Left colon (tissue), 2 donors: ENCODE data around the gene PAOX. TPM values are rescaled to one million over a fixed set of nuclear protein-coding genes. Genes with fewer than 3 reads are reported as not detected.

Experiments used
- ATAC-seq: fragments of 200-7000 bp; cut with Tn5 transposase; one replicate; pipeline ENCODE4 v1.9.1; 2020; ENCODE audit warnings: mild to moderate bottlenecking, moderate library complexity
- DNase-seq, 2 donors: peaks; one replicate each; pipeline ENCODE4 v3.0.0-alpha.2; 2020
- intact Hi-C, 2 donors: fragments of 100-400 bp; cut with DNase I in 1 of 2; cut with micrococcal nuclease in 1 of 2; formaldehyde crosslinking; loops; one replicate each; pipeline versions ENCODE4 v1.11.2 to v1.14.0; 2022; cut with DNase I, micrococcal nuclease
- long read RNA-seq: library from polyadenylated mRNA; unstranded; transcript quantifications from one replicate; pipeline ENCODE4 v2.0.0, GENCODE V29; 2021
- total RNA-seq, 2 donors: library from RNA; stranded (reverse); fragmentation: NEBNext Ultra II Directional; extraction: Animal tissue kit (Norgen Biotek cat#: 25700); gene quantifications; one replicate each; pipeline ENCODE4 v1.2.1, GENCODE V29; 2021
- donor health status: DM: no; HTN: no; CAD: no.
- donor health status: DM: yes; HTN: yes; CAD: no.

The PAOX gene
- 10 to 100 TPM in 1 of 2 donors, 1 to 10 TPM in 1; 9.3 to 10.5 TPM for total RNA-seq
- long read RNA-seq, transcript PAOX-201 (7 exons, 1,858 nt) = major isoform, 10 of 16 reads
- long read RNA-seq, partial matches to known transcripts = 1 of 16 reads
- long read RNA-seq, other reads (novel, unspliced or antisense) = 4 of 16 reads

DNA sequence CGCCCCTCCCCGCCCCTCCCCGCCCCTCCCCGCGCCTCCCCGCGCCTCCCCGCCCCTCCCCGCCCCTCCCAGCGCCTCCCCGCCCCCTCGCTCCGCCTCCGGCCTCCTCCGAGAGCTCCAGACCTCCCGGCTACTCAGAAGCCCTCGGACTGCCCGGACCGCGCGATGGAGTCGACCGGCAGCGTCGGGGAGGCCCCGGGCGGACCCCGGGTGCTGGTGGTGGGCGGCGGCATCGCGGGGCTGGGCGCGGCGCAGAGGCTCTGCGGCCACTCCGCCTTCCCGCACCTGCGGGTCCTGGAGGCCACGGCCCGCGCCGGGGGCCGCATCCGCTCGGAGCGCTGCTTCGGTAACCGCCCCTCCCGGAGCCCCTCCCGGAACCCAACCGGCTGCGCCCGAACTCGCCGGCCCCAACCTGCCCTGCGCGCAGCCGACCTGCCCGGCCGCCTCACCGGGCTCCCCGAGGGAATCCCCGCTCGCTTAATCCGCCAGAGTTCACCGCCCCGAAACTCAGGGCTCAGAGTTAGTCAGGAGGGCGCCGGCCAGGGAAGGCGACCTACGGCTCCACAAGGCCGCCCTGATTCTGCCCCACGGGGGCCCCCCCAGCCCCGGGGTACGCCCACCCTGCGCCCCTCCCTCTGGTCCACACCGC lies at the start of gene PAOX:
Gene PAOX, plus strand, starts transcription at position 111 of the 649 bp plus-strand sequence. Its CDS starts 55 bp downstream, at position 166.
- ATAC-seq (peak; percentile 52), DNase-seq (peak; percentile 72 to 81)
- intact Hi-C loops = no loop called here

GRCh38 chr10:133329491-133330202 lies 49.4 kb upstream of the PAOX start:
- DNase-seq (peak; percentile 69 to 93), ATAC-seq (peak; percentile 85)
- intact Hi-C loops = loop anchor here in 1 of 2 donors (5.0 kb wide), 1 partner anchor 278 kb away; no protein-coding TSS in a partner anchor

GRCh38 chr10:133332936-133333699 lies 45.9 kb upstream of the PAOX start:
- intact Hi-C loops = no loop called here
- DNase-seq (no peak), ATAC-seq (no peak)

GRCh38 chr10:133334503-133335245 lies 44.4 kb upstream of the PAOX start:
- intact Hi-C loops = no loop called here
- peak; percentile 46 for ATAC-seq
- no peak for DNase-seq

DNA sequence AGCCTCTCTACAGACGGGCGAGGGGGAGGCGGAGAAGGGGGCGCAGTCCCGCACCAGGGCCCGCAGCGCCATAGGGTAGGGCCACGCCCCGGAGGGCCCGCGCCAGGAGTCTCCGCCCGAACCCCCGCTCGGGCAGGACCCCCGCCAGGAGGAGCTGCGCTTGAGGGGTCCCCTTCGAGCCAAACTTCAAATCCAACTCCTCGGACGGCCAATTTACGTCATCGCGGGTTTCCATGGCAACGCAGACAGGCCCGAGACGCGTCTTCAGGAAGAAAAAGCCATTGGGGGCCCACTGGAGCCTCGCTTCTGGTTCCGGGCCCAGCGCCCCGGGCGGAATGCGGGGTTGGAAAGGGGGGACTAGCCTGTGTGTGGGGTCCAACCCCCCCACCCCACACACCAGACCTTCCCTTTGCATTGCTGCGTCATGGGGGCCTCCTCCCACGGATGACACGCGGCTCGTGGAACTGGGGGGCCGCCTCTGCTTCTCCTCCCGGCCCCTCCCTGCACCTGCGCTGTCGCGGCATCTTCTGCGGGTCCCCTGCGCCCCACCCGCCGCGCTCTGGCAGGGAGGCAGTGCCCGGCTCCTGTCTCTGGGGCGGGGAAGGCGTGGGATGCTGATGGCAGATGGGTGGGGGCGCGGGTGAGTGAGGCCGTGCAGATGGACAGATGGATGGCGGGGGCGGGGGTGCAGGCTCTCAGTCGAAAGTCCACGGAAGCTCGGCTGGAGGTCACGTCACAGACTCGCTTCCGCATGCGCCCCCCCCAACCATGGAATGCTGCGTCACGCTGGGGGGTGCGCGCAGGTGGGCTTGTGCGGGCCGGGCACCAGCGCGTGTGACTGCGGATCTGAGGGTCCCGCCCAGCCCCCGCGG lies 43.6 kb upstream of the PAOX start:
- DNase-seq (peak in 1 of 2 donors; percentile 72), ATAC-seq (peak; percentile 49)
- intact Hi-C loops = no loop called here

GRCh38 chr10:133336118-133336576 lies 42.9 kb upstream of the PAOX start:
- intact Hi-C loops = no loop called here
- DNase-seq = no peak
- peak; percentile 4 for ATAC-seq

DNA sequence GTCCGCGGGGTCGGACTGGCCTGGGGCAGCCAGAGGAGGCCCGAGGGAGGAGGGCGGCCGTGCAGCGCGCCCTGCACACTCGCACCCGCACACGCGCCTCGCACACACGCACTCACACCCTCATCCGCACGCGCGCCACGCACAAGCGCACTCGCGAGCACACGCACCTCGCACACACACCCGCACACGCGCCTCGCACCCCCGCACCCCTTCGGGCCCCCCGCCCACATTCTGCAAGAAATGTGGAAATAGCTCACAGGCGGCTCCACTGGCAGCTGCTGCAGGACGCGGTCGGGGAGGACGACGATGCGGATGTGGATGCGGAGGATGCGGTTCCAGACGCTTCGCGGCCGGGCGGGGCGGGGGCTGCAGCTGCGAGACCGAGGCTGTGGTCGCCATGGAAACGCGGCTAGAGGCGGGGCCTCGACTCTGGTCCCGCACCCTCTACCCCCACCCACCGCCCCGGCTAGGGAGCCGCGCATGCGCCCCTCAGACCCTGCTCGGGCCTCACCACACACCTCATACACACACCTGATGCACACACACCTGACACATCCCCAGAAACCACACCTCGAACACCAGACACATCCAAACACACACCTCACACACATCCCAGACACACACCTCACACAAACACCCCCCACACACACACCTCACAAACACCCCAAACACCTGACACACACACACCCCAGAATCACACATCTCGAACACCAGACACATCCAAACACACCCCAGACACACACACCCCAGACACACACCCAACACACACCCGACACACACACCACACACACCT lies 42.3 kb upstream of the PAOX start, which contains the start of gene CALY:
Gene CALY, minus strand, starts transcription at position 320 of the 793 bp plus-strand sequence. CDS start 7,907 bp downstream, outside the sequence.
- DNase-seq (peak in 1 of 2 donors; percentile 73), ATAC-seq (peak; percentile 31)
- intact Hi-C loops = no loop called here

DNA sequence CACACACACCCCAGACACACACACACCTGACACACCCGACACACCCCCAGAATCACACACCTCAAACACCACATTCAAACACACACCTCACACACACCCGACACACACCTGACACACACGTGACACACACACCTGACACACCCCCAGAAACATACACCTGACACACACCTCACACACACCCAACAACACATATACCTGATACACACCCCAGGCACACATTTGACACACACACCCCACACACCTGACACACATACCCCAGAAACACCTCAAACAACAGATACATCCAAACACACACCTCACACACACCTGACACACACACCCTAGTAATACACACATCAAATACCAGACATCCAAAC lies 41.7 kb upstream of the PAOX start:
- DNase-seq (no peak), ATAC-seq (no peak)
- intact Hi-C loops = no loop called here

DNA sequence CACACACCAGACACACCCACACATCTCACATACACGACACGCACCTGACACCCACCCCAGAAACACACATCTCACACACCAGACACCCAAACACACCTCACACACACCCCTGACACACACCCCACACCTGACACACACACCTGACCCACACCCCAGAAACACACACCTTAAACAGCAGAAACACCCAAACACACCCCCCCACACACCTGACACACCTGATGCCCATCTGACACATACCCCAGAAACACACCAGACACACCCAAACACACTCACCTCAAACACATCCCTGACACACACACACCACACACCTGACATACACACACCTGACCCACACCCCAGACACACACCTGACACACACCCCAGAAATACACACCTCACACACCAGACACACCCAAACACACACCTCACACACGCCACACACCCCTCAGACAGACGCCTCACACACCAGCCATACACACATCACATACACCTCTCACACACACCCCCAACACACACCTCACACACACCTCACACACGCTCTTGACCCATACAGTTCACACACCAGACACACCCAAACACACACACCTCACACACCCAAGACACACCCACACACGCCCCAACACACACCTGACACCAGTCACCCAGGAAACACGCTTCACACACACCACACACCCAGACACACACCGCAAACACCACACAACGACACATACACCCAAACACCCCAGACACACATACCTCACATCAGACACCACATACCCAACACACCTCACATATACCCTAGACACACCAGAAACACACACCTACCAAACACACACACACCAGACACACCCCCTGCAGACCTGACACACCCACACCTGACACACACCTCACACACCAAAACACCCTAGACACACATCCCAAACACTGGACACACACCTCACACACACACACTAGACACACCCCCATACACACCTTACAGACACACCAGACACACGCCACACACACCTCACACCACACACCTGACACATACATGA lies 40.7 kb upstream of the PAOX start:
- ATAC-seq = no peak
- intact Hi-C loops = no loop called here

DNA sequence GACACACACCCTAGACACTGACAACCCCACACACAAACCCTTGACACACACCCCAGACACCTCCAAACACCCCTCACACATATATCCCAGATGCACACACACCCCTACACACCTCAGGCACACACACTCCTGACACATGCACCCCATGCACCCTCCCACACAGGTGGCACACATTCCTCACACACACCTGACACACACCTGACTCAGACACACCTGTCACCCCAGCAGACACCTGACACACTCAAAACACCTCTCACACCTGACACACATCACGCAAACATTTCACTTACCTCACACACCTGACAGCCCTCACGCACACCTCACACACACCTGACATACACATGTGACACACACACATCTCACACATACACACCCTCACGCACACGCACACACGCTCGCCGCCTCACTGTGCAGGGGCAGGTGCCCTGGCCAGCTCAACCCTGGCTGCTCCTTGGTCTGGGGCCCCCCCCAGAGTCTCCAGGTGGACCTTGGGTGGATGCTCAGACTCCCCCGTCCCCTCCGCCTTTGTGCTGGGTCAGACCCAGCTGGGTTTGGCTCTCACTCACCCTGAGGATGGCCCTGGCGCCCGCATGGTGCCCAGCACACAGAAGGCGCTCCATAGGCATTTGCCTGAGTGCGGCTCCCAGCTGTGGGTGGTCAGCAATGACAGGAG lies 39.2 kb upstream of the PAOX start:
- no peak for ATAC-seq
- intact Hi-C loops = no loop called here
- no peak for DNase-seq

More for the DNA sequence above, 40.7 kb upstream of the PAOX start:
- no peak for DNase-seq

- ATAC-seq = no peak
- no peak for DNase-seq
- intact Hi-C loops = no loop called here
Measured at GRCh38 chr10:133341983-133342382, 37.1 kb upstream of the PAOX start.

DNA sequence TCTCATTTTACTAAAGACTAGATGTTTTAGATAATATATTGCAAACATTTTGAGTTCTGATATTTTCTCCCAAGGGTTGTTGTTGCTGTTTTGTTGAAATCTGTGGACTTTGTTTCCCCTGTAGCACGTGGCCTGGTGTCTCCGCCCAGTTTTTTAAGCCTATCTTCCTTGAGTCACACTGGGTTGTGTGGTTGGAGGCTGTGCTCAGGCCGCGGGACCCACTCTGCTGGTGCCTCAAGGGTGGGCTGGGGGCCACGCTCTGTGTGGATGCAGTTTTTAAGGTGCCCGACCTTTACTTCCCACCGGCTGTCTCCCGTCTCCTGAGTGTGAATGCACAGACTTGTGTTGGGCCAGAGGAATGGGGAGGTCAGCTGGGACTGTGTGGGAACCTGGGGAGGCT lies 36.1 kb upstream of the PAOX start:
- DNase-seq (no peak), ATAC-seq (no peak)
- intact Hi-C loops = no loop called here

DNA sequence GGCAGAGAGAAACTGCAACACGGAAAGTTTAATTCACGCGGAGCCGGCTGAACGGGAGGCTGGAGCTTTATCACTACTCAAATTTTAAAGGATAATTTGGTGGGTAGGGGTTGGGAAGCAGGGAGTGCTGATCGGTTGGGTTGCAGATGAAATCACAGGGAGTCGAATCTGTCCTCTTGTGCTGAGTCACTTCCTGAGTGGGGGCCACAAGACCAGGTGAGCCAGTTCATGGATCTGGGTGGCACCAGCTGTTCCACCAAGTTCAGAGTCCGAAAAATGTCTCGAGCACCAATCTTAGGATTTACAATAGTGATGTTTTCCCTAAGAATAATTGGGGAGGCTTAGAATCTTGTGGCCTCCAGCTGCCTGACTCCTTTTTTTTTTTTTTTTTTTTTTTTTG lies 35.5 kb upstream of the PAOX start:
- no peak for DNase-seq
- intact Hi-C loops = no loop called here
- no peak for ATAC-seq

DNA sequence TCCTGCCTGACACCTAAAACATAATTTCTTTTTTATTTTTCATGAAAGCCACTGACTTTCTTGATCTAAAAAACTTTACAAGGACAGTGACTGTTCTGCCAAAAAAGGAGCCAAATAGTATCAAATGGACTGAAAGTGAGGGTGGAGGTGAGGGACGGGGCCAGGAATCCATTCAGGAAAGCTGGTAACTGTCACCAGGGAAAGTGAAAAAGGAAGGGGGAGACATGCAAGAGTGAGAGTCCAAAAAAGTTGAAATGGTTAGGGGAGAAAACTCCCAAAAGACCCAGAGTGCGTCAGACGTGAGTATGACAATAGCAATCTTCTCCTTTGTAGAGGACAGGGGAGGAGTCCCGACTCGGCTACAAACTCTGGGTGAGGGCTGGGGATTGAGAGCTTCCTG lies 34.8 kb upstream of the PAOX start:
- ATAC-seq = no peak
- intact Hi-C loops = no loop called here
- DNase-seq = no peak

- DNase-seq (no peak), ATAC-seq (no peak)
- intact Hi-C loops = no loop called here
Measured at GRCh38 chr10:133346413-133346812, 32.6 kb upstream of the PAOX start.
